ENCODE measurements around the gene C2CD4A. TPM values are rescaled to one million over a fixed set of nuclear protein-coding genes. Genes with fewer than 3 reads are reported as not detected.

C2CD4A gene
- total and polyA plus RNA-seq, 10 of the 15 experiments (the other 5 are each of a cell fraction or from before 2014, with no cell fraction given) = not detected

- TF ChIP-seq BCLAF1 (IDR thresholded peaks at IDR 0.05) = no peak
- TF ChIP-seq MAX (IDR thresholded peaks at IDR 0.05; ENCODE audit: low read depth, low read length) = no peak
- TF ChIP-seq HDAC6 (IDR thresholded peaks at IDR 0.05; ENCODE audit: unreplicated experiment) = no peak
- TF ChIP-seq ETV6 (conservative IDR thresholded peaks at IDR 0.05 in 1 of 2, IDR thresholded peaks at IDR 0.05 in 1 of 2; ENCODE audit: borderline replicate concordance in 1 of 2, low read depth in 1 of 2) = no peak
- TF ChIP-seq IRF4 (IDR thresholded peaks at IDR 0.05; ENCODE audit: low read depth, low read length) = no peak
- TF ChIP-seq YBX1 (IDR thresholded peaks at IDR 0.05) = no peak
- TF ChIP-seq SUPT20H (IDR thresholded peaks at IDR 0.05; ENCODE audit: borderline replicate concordance, control insufficient read depth, low read depth, low read length) = no peak
These were observed 31.4 kb upstream of the C2CD4A start (continued) for GRCh38 chr15:62035256-62035924.

Measured in GM12878 (cell line).